NCI-H748 (cell line): Measurements from ENCODE around the gene IFT22.
"Not testable (repeated sequence)": the region's sequence is repeated elsewhere in the genome, so short reads cannot be mapped to it uniquely, and the experiment has no call there.

Experiments used
- DNase-seq: peaks from one replicate; lab custom pipeline; 2025; ENCODE audit not compliant: unreplicated experiment; lab: John Stamatoyannopoulos, UW

IFT22 gene

DNA sequence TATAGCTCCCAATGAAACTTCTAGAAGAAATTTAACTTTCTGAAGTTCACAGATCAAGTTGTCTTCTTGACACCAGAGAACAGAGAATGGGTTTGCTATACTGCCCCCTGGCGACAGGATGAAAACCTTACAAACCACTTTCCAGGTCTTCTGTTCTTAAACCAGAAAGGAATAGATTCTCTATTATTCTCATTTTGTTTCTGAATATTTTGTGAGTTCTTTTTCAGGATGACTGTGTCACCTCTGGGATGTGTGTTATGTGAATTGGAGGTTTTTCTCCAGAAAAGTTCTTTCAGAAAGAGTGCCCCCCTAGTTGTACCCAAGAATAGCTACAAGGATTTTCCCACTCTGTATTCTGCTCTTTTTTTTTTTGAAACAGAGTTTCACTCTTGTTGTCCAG lies 6.3 kb downstream of the IFT22 start:
- peak; percentile 28 for DNase-seq

DNA sequence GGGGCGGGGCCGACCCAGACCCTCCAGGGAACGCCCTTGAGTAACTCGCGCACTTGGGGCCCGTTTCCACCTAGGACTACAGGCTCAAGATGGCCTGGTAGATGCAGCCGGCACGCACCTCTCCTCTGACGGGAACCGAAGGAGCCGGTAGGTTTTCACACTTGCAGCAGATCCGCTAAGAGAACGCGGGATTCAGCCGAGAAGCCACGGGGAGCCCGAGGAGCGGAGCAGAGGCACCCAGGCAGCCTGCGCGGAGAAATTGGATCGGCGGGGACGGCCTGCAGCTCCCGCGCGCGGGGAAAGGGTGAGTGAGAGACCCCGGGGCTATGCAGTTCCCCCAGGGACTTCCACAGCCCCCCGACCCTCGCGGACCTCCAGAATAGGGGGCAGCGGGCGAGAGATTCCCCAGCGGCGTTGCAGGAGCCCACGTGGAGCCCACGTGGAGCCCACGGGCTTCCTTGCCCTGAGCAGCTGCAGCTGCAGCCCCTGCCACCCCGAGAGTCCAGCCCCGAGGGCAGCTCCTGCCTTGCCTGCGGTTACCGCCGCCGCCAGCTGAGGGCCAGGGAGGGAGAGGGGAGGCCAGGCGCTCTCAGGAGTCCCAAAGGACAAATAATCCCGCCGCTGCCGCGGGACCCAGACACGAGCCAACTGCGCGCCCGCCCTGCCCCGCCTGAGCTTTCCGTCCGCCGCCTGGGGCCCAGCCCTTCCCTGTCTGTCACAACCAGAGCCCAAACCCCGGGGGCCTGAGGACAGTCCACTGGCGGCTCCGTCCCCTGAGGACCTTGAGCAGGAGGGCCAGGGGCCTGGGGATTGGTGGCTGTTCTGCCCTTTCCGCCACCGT lies 13.1 kb downstream of the IFT22 start:
- DNase-seq = peak; percentile 72

DNA sequence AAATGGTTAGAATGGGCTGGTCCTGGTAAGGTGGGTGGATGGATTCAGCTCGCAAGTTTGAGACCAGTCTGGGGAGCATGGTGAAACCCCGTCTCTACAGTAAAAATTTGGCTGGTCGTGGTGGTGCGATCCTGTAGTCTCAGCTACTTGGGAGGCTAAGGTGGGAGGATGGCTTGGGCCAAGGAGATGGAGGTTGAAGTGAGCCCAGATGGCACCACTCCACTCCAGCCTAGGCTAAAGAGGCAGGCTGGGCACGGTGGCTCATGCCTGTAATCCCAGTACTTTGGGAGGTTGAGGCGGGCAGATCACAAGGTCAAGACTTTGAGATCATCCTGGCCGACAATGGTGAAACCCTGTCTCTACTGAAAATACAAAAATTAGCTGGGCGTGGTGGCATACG lies 15.3 kb downstream of the IFT22 start:
- DNase-seq = no peak

DNA sequence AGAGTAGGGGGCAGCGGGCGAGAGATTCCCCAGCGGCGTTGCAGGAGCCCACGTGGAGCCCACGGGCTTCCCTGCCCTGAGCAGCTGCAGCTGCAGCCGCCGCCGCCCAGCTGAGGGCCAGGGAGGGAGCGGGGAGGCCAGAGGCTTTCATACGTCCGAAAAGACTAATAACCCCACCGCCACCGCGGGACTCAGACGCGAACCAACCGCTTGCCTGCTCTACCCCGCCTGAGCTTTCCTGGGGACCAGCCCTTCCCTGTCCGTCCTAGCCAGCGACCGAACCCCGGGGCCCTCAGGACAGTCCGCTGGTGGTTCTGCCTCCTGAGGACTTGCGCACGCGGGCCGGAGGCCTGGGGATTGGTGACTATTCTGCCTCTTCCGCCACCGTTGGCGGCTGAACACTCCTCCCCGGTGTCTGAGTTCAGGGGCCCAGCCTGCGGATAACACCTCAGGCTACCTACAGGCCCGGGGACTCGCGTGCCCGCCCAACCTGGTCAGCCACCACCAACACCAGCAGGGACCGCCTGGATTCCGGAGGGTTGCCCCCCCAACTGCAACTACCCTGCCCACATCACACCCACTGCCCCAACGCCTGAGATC lies 18.4 kb downstream of the IFT22 start:
- no peak for DNase-seq

DNA sequence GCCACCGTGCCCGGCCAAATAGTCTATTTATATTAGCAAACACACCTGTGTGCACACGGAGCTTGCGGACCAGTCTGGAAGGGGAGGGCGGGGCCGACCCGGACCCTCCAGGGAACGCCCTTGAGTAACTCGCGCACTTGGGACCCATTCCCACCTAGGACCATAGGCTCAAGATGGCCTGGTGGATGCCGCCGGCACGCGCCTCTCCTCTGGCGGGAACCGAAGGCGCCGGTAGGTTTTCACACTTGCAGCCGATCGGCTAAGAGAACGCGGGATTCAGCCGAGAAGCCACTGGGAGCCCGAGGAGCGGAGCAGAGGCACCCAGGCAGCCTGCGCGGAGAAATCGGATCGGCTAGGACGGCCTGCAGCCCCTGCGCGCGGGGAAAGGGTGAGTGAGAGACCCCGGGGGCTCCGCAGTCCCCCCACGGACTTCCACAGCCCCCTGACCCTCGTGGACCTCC lies 18.9 kb downstream of the IFT22 start:
- no peak for DNase-seq

DNA sequence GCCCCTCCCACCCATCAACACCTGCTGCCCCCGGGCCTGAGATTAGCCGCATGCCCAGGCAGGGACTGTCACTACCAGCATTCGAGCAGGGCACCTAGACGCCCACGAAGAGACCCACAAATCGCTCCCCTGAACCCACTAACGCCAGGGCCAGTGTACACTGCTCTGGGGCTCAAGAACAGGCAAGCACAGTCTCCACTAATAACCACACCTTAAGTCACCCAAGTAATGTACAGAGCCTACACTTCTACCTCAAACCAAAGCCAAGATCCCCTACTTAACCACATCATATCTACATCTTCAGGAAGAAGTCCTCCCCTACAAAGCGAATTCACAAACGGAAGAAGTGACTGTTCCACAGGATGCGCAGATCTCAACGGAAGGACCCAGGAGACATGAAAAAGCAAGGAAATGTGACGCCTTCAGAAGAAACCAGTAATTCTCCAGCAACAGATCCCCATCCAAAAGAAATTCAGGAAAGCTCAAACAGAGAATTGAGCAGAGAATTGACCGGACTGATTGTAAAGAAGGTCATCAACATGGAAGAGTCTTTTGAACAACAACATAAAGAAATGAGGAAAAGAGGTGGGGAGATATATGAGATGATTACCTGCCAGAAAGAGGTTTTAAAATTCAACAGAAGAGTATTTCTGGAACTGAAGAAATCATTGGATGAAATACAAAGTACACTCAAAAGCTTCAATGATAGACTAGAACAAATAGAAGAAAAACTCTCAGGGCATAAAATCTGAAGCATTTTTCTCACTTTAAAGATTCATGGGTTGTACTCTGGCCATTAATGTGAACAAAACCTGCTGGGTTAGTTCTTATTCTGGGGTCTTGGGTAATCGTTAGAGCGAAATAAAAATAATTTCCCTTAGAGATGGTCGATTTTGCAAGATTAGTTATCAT lies 20.9 kb downstream of the IFT22 start:
- DNase-seq = no peak

DNA sequence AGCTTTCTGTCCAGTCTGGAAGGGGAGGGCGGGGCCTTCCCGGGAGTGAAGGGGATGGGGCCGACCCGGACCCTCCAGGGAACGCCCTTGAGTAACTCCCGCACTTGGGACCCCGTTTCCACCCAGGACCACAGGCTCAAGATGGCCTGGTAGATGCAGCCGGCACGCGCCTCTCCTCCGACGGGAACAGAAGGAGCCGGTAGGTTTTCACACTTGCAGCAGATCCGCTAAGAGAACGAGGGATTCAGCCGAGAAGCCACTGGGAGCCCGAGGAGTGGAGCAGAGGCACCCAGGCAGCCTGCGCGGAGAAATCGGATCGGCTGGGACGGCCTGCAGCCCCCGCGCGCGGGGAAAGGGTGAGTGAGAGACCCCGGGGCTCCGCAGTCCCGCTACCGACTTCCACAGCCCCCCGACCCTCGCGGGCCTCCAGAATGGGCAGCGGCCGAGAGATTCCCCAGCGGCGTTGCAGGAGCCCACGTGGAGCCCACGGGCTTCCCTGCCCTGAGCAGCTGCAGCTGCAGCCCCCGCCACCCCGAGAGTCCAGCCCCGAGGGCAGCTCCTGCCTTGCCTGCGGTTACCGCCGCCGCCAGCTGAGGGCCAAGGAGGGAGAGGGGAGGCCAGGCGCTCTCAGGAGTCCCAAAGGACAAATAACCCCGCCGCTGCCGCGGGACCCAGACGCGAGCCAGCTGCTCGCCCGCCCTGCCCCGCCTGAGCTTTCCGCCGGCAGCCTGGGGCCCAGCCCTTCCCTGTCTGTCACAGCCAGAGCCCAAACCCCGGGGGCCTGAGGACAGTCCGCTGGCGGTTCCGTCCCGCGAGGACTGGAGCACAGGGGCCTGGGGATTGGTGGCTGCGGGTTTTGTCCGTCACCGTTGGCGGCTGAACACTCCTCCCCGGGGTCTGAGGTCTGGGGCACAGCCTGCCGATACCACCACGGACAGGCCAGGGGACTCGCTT lies 21.8 kb downstream of the IFT22 start:
- DNase-seq = no peak

DNA sequence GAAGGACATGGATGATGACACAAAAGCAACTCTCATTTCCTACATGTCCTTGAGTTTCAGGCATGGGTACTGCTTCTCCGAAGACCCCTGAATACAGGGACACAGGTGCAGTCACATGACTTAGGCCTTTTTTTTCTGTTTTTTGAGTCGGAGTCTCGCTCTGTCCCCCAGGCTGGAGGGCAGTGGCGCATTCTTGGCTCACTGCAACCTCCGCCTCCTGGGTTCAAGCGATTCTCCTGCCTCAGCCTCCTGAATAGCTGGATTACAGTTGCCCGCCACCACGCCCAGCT lies 26.8 kb downstream of the IFT22 start:
- no peak for DNase-seq

DNA sequence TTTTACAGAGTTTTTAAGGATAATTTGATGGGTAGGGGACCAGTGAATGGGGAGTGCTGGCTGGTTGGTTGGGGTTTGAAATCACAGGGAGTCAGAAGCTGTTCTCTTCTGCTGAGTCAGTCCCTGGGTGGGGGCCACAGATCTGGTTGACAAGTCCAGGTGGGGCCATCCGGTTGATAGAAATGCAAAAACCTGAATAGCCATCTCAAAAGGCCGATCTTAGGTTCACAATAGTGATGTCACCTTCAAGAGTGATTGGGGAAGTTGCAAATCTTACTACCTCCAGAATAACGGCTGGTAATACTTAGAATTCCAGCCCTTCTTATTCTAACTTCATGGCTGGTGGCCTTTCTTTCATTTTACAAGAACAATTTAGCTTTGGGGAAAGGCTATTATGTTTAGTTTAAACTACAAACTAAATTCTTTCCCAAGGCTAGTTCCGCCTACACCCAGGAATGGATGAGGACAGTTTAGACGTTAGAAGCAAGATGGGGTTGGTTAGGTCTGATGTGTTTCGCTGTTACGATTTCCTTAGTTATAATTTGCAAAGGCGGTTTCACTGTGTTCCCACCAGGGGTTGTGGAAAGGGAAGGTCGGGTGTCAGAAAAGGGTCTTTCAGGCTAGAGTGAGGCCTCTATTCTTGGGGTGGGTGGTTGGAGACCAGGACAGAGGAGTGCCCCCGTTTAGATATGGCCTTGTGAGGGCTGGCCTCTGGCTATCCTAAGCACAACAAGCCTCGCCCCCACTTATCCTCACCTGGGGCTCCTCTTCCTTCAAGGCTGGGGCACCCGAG lies 27.4 kb downstream of the IFT22 start:
- no peak for DNase-seq

DNA sequence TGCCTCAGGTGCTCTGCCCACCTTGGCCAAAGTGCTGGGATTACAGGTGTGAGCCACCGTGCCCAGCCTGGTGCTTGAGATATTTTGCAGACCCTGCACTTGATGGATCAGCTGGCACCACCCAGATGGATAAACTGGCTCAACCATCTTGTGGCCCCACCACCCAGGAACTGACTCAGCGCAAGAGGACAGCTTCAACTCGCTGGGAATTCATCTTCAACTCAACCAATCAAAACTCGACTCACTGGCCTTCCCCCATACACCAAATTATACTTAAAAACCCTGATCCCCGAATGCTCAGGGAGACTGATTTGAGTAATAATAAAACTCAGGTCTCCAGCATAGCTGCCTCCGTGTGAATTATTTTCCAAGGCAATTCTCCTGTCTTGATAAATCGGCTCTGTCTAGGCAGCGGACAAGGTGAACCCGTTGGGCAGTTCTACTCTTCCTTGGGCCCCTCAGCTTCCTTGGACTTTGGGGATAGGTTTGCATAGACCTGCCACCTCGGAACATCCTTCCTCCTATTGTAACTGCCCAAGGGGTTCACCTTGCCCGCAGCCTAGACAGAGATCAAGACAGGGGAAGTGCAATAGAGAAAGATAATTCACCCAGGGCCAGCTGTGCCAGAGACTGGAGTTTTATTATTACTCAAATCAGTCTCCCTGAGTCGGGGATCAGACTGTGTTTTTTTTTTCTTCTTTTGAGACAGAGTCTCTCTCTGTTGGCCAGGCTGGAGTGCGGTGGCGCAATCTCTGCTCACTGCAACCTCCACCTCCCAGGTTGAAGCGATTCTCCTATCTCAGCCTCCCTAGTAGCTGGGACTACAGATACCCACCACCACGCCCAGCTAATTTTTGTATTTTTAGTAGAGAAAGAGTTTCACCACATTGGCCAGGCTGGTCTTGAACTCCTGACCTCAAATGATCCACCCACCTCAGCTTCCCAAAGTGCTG lies 28.3 kb downstream of the IFT22 start:
- DNase-seq = not testable (repeated sequence)

DNA sequence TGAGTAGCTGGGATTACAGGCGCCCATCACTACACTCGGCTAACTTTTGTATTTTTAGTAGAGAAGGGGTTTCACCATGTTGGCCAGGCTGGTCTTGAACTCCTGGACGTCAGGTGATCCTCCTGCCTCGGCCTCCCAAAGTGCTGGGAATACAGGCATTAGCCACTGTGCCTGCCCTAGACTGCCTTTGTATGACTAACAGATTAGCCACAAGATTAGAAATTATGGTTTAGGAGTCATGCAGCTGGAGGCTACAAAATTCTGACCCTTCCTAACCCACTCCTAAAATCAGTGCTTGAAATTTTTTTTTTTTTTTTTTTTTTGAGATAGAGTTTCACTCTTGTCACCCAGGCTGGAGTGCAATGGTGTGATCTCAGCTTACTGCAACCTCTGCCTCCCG lies 29.0 kb downstream of the IFT22 start:
- DNase-seq = not testable (repeated sequence)

DNA sequence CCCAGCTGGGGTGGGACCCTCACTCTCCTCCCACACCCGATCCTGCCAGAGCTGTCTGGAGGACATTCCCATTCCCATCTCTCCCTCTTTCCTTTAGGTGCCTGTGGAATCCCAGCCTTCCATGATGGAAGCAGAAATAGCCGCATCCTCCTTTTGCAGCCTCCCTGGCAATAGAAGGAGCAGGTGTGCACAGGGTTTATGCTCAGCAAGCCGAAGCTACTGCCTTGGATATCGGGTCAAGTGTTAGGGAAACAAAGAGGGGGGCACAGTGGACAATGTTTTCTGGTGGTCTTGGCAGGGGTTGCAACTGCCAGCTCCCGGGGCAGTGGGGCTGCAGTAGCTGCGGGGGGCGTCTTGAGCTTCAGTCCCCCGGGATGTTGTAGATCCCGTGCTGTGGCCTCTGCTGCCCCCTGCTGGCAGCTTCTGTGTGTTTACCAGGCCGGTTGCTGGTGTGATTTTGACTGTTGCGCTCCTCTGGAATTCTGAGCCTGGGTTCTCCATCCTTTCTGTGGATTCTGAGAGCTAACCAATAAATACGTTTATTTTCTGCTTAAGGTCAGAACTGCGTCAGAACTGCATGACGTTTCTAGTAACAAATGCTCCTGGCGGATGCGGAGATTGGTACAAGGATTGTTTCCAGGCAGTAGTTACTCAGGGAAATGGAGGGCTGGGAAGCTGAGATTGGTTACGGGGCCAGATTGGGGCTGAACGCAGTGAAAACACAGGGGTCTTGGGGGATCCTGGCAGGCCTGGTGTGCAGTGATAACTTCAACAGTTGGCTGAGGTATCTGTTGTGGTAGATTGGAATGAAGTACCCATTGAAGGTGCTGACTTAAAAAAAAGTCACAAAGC lies 31.2 kb downstream of the IFT22 start:
- peak; percentile 36 for DNase-seq

DNA sequence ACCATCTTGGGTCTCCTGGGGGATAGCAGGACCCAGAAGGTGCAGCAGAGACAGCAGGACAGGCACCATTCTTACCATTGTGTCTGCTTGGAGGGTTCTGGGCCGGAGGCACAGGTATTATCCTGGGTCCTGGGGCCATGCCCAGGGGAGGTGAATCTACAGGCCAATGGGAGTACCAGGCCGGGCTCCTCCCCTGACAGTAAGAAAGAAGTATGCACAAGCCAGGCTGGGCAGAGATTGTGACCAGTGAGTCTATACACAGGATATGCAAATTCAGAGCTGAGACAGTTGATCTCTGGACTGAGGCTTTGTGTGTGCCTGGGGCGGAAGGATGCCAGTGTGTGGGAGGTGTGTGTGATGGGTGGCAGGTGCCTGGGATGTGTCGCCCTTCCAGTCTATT lies 31.9 kb downstream of the IFT22 start:
- DNase-seq = not testable (repeated sequence)

DNA sequence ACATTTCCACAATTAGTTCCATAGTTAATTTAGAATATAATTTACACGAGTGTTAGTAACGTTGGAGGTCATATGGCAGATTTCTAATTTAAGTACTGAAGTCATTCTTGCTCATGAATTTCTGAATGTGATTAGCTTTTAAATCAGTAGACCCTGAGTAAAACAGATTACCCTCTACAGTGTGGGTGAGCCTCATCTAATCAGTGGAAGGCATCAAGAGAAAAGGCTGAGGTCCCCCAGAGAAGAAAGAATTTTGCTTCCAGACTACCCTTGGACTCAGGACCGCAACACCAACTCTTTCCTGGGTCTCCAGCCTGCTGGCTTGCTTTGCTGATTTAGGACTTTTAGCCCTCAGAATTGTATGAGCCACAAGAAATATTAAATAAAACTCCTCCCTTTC lies 33.2 kb downstream of the IFT22 start:
- no peak for DNase-seq

DNA sequence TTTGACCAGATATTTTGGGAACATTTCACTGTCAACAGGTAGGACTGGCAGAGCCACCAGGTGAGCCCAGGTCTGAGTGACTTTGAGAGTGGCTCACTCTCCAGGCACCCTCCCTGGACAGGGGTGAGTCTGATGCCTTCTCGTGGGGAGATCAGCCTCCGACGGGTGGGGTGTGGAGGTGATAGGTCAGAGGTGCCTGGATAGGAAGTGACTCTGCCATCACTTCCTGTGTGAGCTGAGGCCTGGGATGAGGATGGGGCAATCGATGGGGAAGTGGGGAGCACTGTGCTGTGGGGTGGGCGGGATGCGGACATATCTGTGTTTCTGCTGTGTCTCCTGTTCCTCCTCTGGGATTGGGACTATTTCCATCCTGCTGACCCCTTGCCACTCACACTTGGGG lies 34.6 kb downstream of the IFT22 start:
- no peak for DNase-seq

DNA sequence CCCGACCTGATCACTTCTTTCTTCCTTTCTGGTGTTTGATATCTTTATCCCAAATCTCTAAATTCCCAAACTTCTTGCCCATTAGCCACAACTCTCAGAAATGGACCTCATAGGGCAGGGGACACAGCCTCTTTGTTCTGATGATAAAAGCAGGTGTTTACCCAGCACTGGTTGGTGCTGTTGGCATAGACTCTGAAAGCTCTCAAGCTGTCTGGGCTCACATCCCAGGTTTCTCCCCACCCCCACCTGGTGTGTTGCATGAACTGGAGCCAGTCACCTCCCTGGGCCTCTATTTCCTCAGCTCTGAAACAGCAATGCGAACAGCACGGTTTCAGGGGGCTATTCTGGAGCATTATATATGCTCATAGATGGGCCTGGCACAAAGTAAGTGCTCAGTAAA lies 35.7 kb downstream of the IFT22 start:
- not testable (repeated sequence) for DNase-seq

DNA sequence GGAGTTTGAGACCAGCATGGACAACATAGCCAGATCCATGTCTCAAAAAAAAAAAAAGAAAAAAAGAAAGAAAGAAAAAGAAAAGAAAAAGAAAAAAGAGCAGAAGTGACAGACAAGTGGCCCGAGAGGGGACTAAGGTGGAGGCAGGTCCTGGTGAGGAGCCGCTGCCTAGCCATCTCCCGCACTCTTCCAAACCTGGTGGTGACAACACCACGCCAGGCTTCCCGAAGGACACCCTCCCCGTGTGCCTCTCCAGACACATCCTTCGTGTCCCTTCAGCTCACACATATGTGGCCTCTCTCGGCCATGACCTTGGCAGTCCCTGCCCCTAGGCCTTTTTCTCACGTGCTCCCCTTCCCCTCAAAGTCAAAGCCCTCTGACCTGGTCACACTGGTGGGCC lies 36.4 kb downstream of the IFT22 start:
- no peak for DNase-seq

DNA sequence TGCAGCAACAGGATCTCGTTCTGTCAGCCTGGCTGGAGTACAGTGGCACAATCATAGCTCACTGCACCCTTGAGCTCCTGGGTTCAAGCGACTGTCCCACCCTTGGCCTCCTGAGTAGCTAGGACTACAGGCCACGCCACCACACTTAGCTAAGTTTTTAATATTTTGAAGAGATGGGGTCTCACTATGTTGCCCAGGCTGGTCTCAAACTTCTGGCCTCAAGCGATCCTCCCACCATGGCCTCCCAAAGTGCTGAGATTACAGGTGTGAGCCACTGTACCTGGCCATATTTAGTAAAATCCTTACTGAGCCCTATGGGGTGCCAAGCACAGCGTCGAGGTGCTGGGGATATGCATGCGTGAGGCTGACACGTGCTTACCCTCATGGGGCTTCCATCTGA lies 40.7 kb downstream of the IFT22 start:
- not testable (repeated sequence) for DNase-seq
